Testis (tissue), 3 donors: ENCODE results near the gene CCDC158. TPM values are rescaled to one million over a fixed set of nuclear protein-coding genes. Genes with fewer than 3 reads are reported as not detected.

Experiments used
- DNase-seq: peaks from one replicate; pipeline ENCODE4 v3.0.0-alpha.2; 2019
- H3K27ac ChIP-seq, 2 donors: fragments of 200-600 bp; sonication (generic); one replicate each; pipeline ENCODE4 v1.5.1; 2019
- H3K27me3 ChIP-seq: fragments of 200-600 bp; sonication (generic); one replicate; pipeline ENCODE4 v1.5.1; 2019
- H3K36me3 ChIP-seq: fragments of 200-600 bp; sonication (generic); one replicate; pipeline ENCODE4 v1.5.1; 2017; ENCODE audit warnings: low read depth; ENCODE audit errors: missing control alignments
- H3K4me1 ChIP-seq: fragments of 200-600 bp; sonication (generic); one replicate; pipeline ENCODE4 v1.5.1; 2019
- H3K4me3 ChIP-seq, 2 donors: fragments of 200-600 bp; sonication (generic); one replicate each; pipeline ENCODE4 v1.5.1; 2017 to 2019
- H3K9me3 ChIP-seq: fragments of 200-600 bp; sonication (generic); one replicate; pipeline ENCODE4 v1.5.1; 2017
- POLR2A ChIP-seq: fragments of 450-650 bp; IDR thresholded peaks from one replicate; pipeline ENCODE4 v1.6.1; 2017; ENCODE audit warnings: antibody characterized with exemption, mild to moderate bottlenecking, moderate library complexity
- WGBS, 2 donors: methylation state at CpG; one replicate each; pipeline ENCODE4 v1.1.5; 2018; 5-methylcytosine and 5-hydroxymethylcytosine counted together
- intact Hi-C: fragments of 100-400 bp; cut with DNase I; formaldehyde crosslinking; loops from one replicate; pipeline ENCODE4 v1.15.1; 2023; ENCODE audit warnings: low total_unique reads
- polyA plus RNA-seq: library from polyadenylated mRNA; stranded (reverse); fragments of 350-450 nt; fragmentation: Illumina TruSeq; extraction: RNeasy Lipid Tissue Mini Kit (QIAGEN cat#74804); gene quantifications from one replicate; pipeline ENCODE4 v1.2.3, GENCODE V29; 2014; ENCODE audit warnings: low read depth, low replicate concordance; ENCODE audit not compliant: insufficient read depth
- total RNA-seq, 2 donors: library from RNA; depleted of rRNA; stranded (reverse); fragments of >200 nt; gene quantifications; one replicate each; pipeline ENCODE4 v1.2.3, GENCODE V29; 2016
- TF ChIP-seq, protein P1 (sequence below), 3 experiments: fragments of 450-650 bp in 2 of 3; fragments of 200-600 bp in 1 of 3; sonication (generic) in 1 of 3; IDR thresholded peaks; one replicate each; pipeline ENCODE4 v1.5.1; 2016 to 2019; ENCODE audit warnings: antibody characterized with exemption in 3 of 3, mild to moderate bottlenecking in 2 of 3, moderate library complexity in 1 of 3

Gene CCDC158
- total and polyA plus RNA-seq, 3 donors from 2014 or later = 20.0 to 51.9 (median 39.2) TPM

DNA sequence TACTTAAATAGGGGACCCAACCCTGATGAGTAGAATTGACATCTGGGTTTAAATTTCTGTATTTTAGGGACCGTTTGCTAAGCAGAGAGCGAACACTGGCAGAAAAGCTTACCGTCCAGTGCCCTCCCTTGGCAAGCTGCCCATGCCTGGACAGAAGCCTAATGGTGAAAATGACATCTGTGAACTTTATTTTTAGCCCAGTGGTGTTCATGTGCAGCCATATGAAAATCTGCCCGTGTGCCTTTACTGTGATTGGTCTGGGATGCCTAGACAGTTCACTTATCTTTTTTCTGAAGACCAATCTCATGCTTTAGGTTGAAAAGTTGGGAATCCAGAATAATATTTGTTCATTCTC lies 113.3 kb downstream of the CCDC158 start:
- no peak for DNase-seq
- intact Hi-C loops = no loop called here
- Histone ChIP-seq H3K9me3 (no peaks in the 10 kb centered on the region), H3K4me3 (peak overlapping the region in 1 of 2 donors; percentile 73), H3K27me3 (no peaks in the 10 kb centered on the region), H3K4me1 (peaks cover 4% of the 10 kb centered on the region), H3K27ac (no peak overlapping the region), H3K36me3 (no peaks in the 10 kb centered on the region)
- WGBS, 2 donors = 28 to 33% methylated on average over 4 of the region's 4 CpGs
- TF ChIP-seq POLR2A = no peak
- TF ChIP-seq, protein P1, sequence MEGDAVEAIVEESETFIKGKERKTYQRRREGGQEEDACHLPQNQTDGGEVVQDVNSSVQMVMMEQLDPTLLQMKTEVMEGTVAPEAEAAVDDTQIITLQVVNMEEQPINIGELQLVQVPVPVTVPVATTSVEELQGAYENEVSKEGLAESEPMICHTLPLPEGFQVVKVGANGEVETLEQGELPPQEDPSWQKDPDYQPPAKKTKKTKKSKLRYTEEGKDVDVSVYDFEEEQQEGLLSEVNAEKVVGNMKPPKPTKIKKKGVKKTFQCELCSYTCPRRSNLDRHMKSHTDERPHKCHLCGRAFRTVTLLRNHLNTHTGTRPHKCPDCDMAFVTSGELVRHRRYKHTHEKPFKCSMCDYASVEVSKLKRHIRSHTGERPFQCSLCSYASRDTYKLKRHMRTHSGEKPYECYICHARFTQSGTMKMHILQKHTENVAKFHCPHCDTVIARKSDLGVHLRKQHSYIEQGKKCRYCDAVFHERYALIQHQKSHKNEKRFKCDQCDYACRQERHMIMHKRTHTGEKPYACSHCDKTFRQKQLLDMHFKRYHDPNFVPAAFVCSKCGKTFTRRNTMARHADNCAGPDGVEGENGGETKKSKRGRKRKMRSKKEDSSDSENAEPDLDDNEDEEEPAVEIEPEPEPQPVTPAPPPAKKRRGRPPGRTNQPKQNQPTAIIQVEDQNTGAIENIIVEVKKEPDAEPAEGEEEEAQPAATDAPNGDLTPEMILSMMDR (IDR thresholded peaks at IDR 0.05) = no peak

DNA sequence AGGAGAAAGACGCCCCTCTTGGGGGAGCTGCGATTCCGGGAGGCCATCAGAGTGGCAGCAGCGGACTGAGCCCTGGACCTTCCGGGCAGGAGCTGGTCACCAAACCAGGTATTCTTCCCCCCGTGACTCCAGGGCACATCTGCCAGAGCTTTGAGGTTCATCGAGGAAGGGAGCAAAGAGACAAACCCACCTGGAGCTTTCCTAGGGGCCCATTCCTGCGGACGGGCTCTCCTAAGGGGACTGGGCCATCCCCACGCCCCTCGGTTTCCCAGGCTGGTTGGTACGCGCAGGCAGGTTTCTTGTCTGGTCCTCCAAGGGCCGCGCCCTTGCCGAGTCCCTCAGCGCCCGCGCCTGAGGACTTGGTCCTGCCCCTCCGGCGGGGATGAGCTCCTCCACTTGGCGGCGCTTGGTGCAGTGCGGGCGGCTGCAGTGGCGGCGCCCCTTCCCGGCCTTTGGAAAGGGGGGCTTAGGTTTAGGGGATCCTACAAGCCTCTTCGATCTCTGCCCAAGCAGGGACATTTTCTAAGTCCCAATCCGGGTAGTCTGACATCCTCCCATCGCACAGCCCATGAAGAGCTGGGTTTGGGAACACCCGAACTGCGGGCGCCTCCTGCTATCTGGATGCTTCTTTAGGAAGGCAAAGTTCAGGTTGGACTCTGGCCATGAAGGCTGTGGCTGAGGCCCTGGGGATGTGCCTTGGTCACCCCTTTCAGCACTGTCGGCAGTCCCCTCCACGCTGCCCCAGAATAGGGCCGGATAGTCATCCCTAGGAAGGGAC lies 113.9 kb downstream of the CCDC158 start:
- DNase-seq = peak; percentile 70
- no peak for TF ChIP-seq POLR2A
- TF ChIP-seq, protein P1 (IDR thresholded peaks at IDR 0.05) = no peak
- no peaks in the 10 kb centered on the region for H3K9me3 ChIP-seq
- H3K27ac ChIP-seq = peak overlapping the region; percentile 57 to 76
- 3 to 11% methylated on average over 16 to 37 of the region's 37 CpGs for WGBS, 2 donors
- H3K27me3 ChIP-seq = no peaks in the 10 kb centered on the region
- H3K4me3 ChIP-seq = peak overlapping the region; percentile 68 to 73
- peaks cover 7% of the 10 kb centered on the region for H3K4me1 ChIP-seq
- H3K36me3 ChIP-seq = no peaks in the 10 kb centered on the region
- intact Hi-C loops = no loop called here

GRCh38 chr4:76305971-76306881 lies 114.7 kb downstream of the CCDC158 start, which contains the start of gene STBD1:
TSS of gene STBD1 (plus strand) at chr4:76306733. CDS start at chr4:76306770, 37 bp downstream.
- Histone ChIP-seq H3K27me3 (no peaks in the 10 kb centered on the region), H3K27ac (peak within 1 kb of the TSS; percentile 57 to 76), H3K4me1 (peaks cover 8% of the 10 kb centered on the region), H3K36me3 (no peaks in the 10 kb centered on the region), H3K9me3 (no peaks in the 10 kb centered on the region), H3K4me3 (peak within 1 kb of the TSS; percentile 68 to 73)
- peak; percentile 73 for DNase-seq
- intact Hi-C loops = no loop called here
- TF ChIP-seq POLR2A = no peak
- TF ChIP-seq, protein P1 (IDR thresholded peaks at IDR 0.05) = no peak
- WGBS, 2 donors = 0 to 1% methylated on average over 38 to 75 of the region's 85 CpGs

DNA sequence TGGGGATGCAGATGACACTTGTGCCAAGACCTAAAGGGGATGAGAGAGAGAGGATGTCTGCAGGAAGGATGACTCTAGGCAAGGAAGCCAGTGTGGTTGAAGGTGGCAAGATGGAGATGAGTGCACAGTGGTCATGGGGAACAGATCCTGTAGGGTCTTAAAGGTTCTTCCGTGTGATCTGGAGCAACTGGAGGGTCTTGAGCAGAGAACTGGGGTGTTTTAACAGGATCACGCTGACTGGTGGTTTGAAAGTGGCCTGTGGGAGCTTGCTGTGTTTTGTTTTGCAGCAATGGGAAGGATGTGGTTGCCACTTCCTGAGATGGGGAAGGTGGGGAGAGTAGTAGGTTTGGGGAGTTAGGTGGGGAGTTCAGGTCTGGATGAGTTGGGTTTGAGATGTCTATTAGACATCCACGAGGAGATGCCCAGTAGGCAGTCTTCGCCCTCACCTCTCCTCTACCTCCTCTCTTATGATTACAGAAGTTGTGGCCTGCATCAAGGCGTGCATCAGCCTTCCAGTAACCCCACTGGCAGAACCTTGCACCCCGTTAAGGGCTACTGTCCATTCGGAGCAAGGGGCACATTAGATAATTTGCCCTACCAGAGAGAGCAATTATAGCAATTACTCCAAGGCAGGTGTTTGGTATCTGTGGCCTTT lies 115.8 kb downstream of the CCDC158 start:
- intact Hi-C loops = no loop called here
- H3K27me3 ChIP-seq = no peaks in the 10 kb centered on the region
- TF ChIP-seq, protein P1 (IDR thresholded peaks at IDR 0.05) = no peak
- no peak for TF ChIP-seq POLR2A
- peaks cover 8% of the 10 kb centered on the region for H3K4me1 ChIP-seq
- no peak overlapping the region for H3K27ac ChIP-seq
- 48 to 77% methylated on average over 7 of the region's 7 CpGs for WGBS, 2 donors
- no peak overlapping the region for H3K4me3 ChIP-seq
- no peaks in the 10 kb centered on the region for H3K36me3 ChIP-seq
- no peak for DNase-seq
- no peaks in the 10 kb centered on the region for H3K9me3 ChIP-seq
